Measurements from ENCODE around the gene IRF6.

- TF ChIP-seq CTCF (IDR thresholded peaks at IDR 0.05; ENCODE audit: insufficient read depth, low read length, poor library complexity, severe bottlenecking) (no peak), EZH2phosphoT487 (conservative IDR thresholded peaks at IDR 0.05; ENCODE audit: low read length) (no peak)
Observed at GRCh38 chr1:209825591-209826434, 19.9 kb upstream of the IRF6 start.

All from SU-DHL-6 (cell line).